K562 (cell line): ENCODE measurements around the gene B2M. TPM values are rescaled to one million over a fixed set of nuclear protein-coding genes. Genes with fewer than 3 reads are reported as not detected.

Experiments used
- DMBX1 ChIP-seq: fragments of 250-450 bp; sonication (Bioruptor Pico); IDR thresholded peaks from 2 replicates; pipeline ENCODE4 v1.8.0; 2022; ENCODE audit warnings: inconsistent platforms, mild to moderate bottlenecking, moderate library complexity, borderline replicate concordance
- ETS2 ChIP-seq: IDR thresholded peaks from 2 replicates; pipeline ENCODE4 v1.6.1; 2016; ENCODE audit warnings: borderline replicate concordance, missing genetic modification characterization, mild to moderate bottlenecking, moderate library complexity, missing compliant biosample characterization; ENCODE audit not compliant: poor library complexity, severe bottlenecking
- FOXJ2 ChIP-seq: fragments of 200-800 bp; sonication (Bioruptor generic); IDR thresholded peaks from 2 replicates; pipeline ENCODE4 v1.6.1; 2016; ENCODE audit warnings: missing genetic modification characterization, missing compliant biosample characterization
- KHSRP ChIP-seq: fragments of 450-650 bp; IDR thresholded peaks from 2 replicates; pipeline ENCODE4 v1.6.1; 2017
- MCM7 ChIP-seq, 2 experiments: fragments of 450-650 bp; IDR thresholded peaks; 2 replicates each; pipeline ENCODE4 v1.6.1; 2016 to 2018
- MTA1 ChIP-seq: fragments of 450-650 bp; IDR thresholded peaks from 2 replicates; pipeline ENCODE4 v1.6.1; 2017; ENCODE audit warnings: borderline replicate concordance
- MTA3 ChIP-seq: fragments of 450-650 bp; formaldehyde crosslinking; IDR thresholded peaks from 2 replicates; pipeline ENCODE4 v1.6.1; 2017; ENCODE audit warnings: mild to moderate bottlenecking, borderline replicate concordance
- MYC ChIP-seq, 2 experiments: fragments of 250-450 bp in 1 of 2; sonication (Bioruptor Pico) in 1 of 2; IDR thresholded peaks; 2 replicates each; pipeline versions ENCODE4 v1.5.1 to v1.6.1; 2012 to 2021; ENCODE audit warnings: low read depth in 2 of 2, borderline replicate concordance in 1 of 2, improper control_type of control experiment in 1 of 2, low read length in 1 of 2, mild to moderate bottlenecking in 1 of 2, moderate library complexity in 1 of 2
- RNF2 ChIP-seq: sonication (generic); IDR thresholded peaks from 2 replicates; pipeline ENCODE4 v1.6.1; 2016
- STAG1 ChIP-seq: sonication (generic); formaldehyde crosslinking; IDR thresholded peaks from 2 replicates; pipeline ENCODE4 v1.5.0; 2020; ENCODE audit warnings: missing genetic modification reagents, borderline replicate concordance
- SUPT5H ChIP-seq: fragments of 450-650 bp; IDR thresholded peaks from 2 replicates; pipeline ENCODE4 v1.6.1; 2016
- ZBTB40 ChIP-seq, 2 experiments: fragments of 450-650 bp in 1 of 2; sonication (generic) in 1 of 2; formaldehyde crosslinking in 1 of 2; IDR thresholded peaks; 2 replicates each; pipeline versions ENCODE4 v1.7.1 to v1.9.0; 2016 to 2022; ENCODE audit warnings: inconsistent platforms in 1 of 2, mild to moderate bottlenecking in 1 of 2, missing genetic modification reagents in 1 of 2
- ZFP30 ChIP-seq: fragments of 250-450 bp; sonication (Bioruptor Pico); IDR thresholded peaks from 2 replicates; pipeline ENCODE4 v1.8.0; 2022; ENCODE audit warnings: moderate library complexity, mild to moderate bottlenecking, inconsistent platforms, borderline replicate concordance
- ZNF140 ChIP-seq: fragments of 250-450 bp; sonication (Bioruptor Pico); IDR thresholded peaks from 2 replicates; pipeline ENCODE4 v1.8.0; 2021; ENCODE audit warnings: moderate library complexity, mild to moderate bottlenecking, inconsistent platforms
- polyA plus RNA-seq, 8 experiments: library from polyadenylated mRNA; depleted of rRNA in 4 of 8; stranded (reverse) in 5 of 8; unstranded in 3 of 8; fragments of >200 nt; fragmentation: Nextera tagmentation in 2 of 8; fragmentation: Illumina TruSeq in 1 of 8; extraction: Ambion mirVana in 2 of 8; extraction: Trizol in 1 of 8; gene quantifications; 2 replicates each; pipeline versions ENCODE4 v1.2.1 to v1.2.3, GENCODE V29; 2011 to 2014; ENCODE audit warnings: inconsistent platforms in 1 of 8, missing spikeins in 1 of 8
- total RNA-seq, 7 experiments: library from RNA; depleted of rRNA in 6 of 7; stranded (reverse); fragments of >200 nt in 6 of 7; fragmentation: Illumina TruSeq in 2 of 7; extraction: Trizol in 2 of 7; gene quantifications; 2 replicates each; pipeline versions ENCODE4 v1.2.1 to v1.2.3, GENCODE V29; 2011 to 2021; ENCODE audit warnings: low replicate concordance in 1 of 7
- TF ChIP-seq, protein P1 (sequence below): IDR thresholded peaks from 2 replicates; pipeline ENCODE4 v1.6.1; 2011; ENCODE audit not compliant: insufficient read length; ENCODE audit errors: extremely low read depth
- TF ChIP-seq, protein P2 (sequence below): fragments of 450-650 bp; IDR thresholded peaks from 2 replicates; pipeline ENCODE4 v1.7.0; 2016; ENCODE audit warnings: borderline replicate concordance

B2M gene
- total and polyA plus RNA-seq, 9 of the 15 experiments (the other 6 are each of a cell fraction or from before 2014, with no cell fraction given) = 460 to 3,138 (median 1,032) TPM

DNA sequence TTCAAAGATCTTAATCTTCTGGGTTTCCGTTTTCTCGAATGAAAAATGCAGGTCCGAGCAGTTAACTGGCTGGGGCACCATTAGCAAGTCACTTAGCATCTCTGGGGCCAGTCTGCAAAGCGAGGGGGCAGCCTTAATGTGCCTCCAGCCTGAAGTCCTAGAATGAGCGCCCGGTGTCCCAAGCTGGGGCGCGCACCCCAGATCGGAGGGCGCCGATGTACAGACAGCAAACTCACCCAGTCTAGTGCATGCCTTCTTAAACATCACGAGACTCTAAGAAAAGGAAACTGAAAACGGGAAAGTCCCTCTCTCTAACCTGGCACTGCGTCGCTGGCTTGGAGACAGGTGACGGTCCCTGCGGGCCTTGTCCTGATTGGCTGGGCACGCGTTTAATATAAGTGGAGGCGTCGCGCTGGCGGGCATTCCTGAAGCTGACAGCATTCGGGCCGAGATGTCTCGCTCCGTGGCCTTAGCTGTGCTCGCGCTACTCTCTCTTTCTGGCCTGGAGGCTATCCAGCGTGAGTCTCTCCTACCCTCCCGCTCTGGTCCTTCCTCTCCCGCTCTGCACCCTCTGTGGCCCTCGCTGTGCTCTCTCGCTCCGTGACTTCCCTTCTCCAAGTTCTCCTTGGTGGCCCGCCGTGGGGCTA, at the start of gene B2M, which contains the start of gene PATL2 (continued):
- peak; percentile 33 for TF ChIP-seq MYC (IDR thresholded peaks at IDR 0.05; ENCODE audit: low read depth, low read length)
- TF ChIP-seq MYC (CRISPR knock-in tag; IDR thresholded peaks at IDR 0.05; ENCODE audit: borderline replicate concordance, low read depth) = no peak
- TF ChIP-seq KHSRP = peak; percentile 68
- TF ChIP-seq, protein P1, sequence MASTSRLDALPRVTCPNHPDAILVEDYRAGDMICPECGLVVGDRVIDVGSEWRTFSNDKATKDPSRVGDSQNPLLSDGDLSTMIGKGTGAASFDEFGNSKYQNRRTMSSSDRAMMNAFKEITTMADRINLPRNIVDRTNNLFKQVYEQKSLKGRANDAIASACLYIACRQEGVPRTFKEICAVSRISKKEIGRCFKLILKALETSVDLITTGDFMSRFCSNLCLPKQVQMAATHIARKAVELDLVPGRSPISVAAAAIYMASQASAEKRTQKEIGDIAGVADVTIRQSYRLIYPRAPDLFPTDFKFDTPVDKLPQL = peak; percentile 87
- TF ChIP-seq RNF2 = no peak; the same call in 1 of the 2 replicates
- TF ChIP-seq, protein P2, sequence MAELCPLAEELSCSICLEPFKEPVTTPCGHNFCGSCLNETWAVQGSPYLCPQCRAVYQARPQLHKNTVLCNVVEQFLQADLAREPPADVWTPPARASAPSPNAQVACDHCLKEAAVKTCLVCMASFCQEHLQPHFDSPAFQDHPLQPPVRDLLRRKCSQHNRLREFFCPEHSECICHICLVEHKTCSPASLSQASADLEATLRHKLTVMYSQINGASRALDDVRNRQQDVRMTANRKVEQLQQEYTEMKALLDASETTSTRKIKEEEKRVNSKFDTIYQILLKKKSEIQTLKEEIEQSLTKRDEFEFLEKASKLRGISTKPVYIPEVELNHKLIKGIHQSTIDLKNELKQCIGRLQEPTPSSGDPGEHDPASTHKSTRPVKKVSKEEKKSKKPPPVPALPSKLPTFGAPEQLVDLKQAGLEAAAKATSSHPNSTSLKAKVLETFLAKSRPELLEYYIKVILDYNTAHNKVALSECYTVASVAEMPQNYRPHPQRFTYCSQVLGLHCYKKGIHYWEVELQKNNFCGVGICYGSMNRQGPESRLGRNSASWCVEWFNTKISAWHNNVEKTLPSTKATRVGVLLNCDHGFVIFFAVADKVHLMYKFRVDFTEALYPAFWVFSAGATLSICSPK = no peak
- no peak for TF ChIP-seq STAG1 (CRISPR knock-in tag)
- TF ChIP-seq ETS2 (tag) = no peak
- TF ChIP-seq MTA1 = no peak
- TF ChIP-seq MCM7 (IDR thresholded peaks at IDR 0.05) = no peak
- TF ChIP-seq MTA3 = peak; percentile 97
- 0 out of 2 replicates have a peak, but pooled peaks have one; percentile 7 for TF ChIP-seq ZFP30 (CRISPR knock-in tag)
- TF ChIP-seq ZNF140 (CRISPR knock-in tag) = no peak
- peak; percentile 99 for TF ChIP-seq SUPT5H
- TF ChIP-seq ZBTB40 (IDR thresholded peaks at IDR 0.05) = peak; percentile 45; the same call in 1 of the 2 replicates
- TF ChIP-seq ZBTB40 (CRISPR knock-in tag; IDR thresholded peaks at IDR 0.05) = no peak
- TF ChIP-seq DMBX1 = no peak
- no peak for TF ChIP-seq FOXJ2 (tag)
